HepG2 (cell line): ENCODE measurements around the gene NT5C3B. TPM values are rescaled to one million over a fixed set of nuclear protein-coding genes. Genes with fewer than 3 reads are reported as not detected.

Source experiments
- AFF4 ChIP-seq: sonication (generic); formaldehyde crosslinking; IDR thresholded peaks from 2 replicates; pipeline ENCODE4 v1.4.0; 2020; ENCODE audit warnings: missing genetic modification reagents
- ARNT2 ChIP-seq: sonication (generic); formaldehyde crosslinking; IDR thresholded peaks from 2 replicates; pipeline ENCODE4 v1.8.0; 2022; ENCODE audit warnings: mild to moderate bottlenecking, low read depth, missing genetic modification reagents, moderate library complexity
- ATF4 ChIP-seq, 2 experiments: fragments of 450-650 bp in 1 of 2; sonication (generic) in 1 of 2; formaldehyde crosslinking; IDR thresholded peaks; 2 replicates each; pipeline versions ENCODE4 v1.5.0 to v1.8.0; 2020 to 2022; ENCODE audit warnings: mild to moderate bottlenecking in 1 of 2, missing genetic modification reagents in 1 of 2
- CENPBD1 ChIP-seq: sonication (generic); formaldehyde crosslinking; IDR thresholded peaks from 2 replicates; pipeline ENCODE4 v1.8.0; 2022; ENCODE audit warnings: missing genetic modification reagents, low read depth, mild to moderate bottlenecking, borderline replicate concordance
- CERS6 ChIP-seq: sonication (generic); formaldehyde crosslinking; IDR thresholded peaks from 2 replicates; pipeline ENCODE4 v1.5.0; 2020; ENCODE audit warnings: missing genetic modification reagents
- ETV5 ChIP-seq: IDR thresholded peaks from 2 replicates; pipeline ENCODE4 v1.6.1; 2018; ENCODE audit warnings: missing biosample characterization, missing genetic modification reagents, inconsistent platforms, borderline replicate concordance
- EZH2 ChIP-seq: conservative IDR thresholded peaks from 2 replicates; pipeline ENCODE4 v1.6.1; 2012; ENCODE audit warnings: mild to moderate bottlenecking, low read depth, low read length, moderate library complexity
- MLLT10 ChIP-seq: sonication (generic); formaldehyde crosslinking; IDR thresholded peaks from 2 replicates; pipeline ENCODE4 v1.4.0; 2020; ENCODE audit warnings: missing genetic modification reagents
- TERF1 ChIP-seq: sonication (generic); formaldehyde crosslinking; IDR thresholded peaks from 2 replicates; pipeline ENCODE4 v1.8.0; 2022; ENCODE audit warnings: mild to moderate bottlenecking, missing genetic modification reagents, moderate library complexity
- ZFX ChIP-seq: sonication (generic); formaldehyde crosslinking; IDR thresholded peaks from 2 replicates; pipeline ENCODE4 v1.4.0; 2020; ENCODE audit warnings: mild to moderate bottlenecking, low read depth, missing genetic modification reagents, moderate library complexity
- ZNF275 ChIP-seq: sonication (generic); formaldehyde crosslinking; IDR thresholded peaks from 2 replicates; pipeline ENCODE4 v1.8.0; 2022; ENCODE audit warnings: missing genetic modification reagents, mild to moderate bottlenecking, inconsistent platforms, borderline replicate concordance
- ZNF589 ChIP-seq: sonication (generic); formaldehyde crosslinking; conservative IDR thresholded peaks from 2 replicates; pipeline ENCODE4 v1.8.0; 2022; ENCODE audit warnings: mild to moderate bottlenecking, moderate library complexity, missing genetic modification reagents
- ZNF737 ChIP-seq: sonication (generic); formaldehyde crosslinking; IDR thresholded peaks from 2 replicates; pipeline ENCODE4 v1.5.0; 2020; ENCODE audit warnings: missing genetic modification reagents, mild to moderate bottlenecking, borderline replicate concordance
- ZNF879 ChIP-seq: sonication (generic); formaldehyde crosslinking; IDR thresholded peaks from 2 replicates; pipeline ENCODE4 v1.8.1; 2023; ENCODE audit warnings: missing genetic modification reagents
- ZSCAN22 ChIP-seq: sonication (generic); formaldehyde crosslinking; IDR thresholded peaks from 2 replicates; pipeline ENCODE4 v1.4.0; 2020; ENCODE audit warnings: mild to moderate bottlenecking, missing genetic modification reagents
- polyA plus RNA-seq, 8 experiments: library from polyadenylated mRNA; depleted of rRNA in 3 of 8; stranded (reverse) in 7 of 8; unstranded in 1 of 8; fragments of >200 nt; fragmentation: Illumina TruSeq in 4 of 8; extraction: Trizol in 4 of 8; gene quantifications; 2 replicates each; pipeline versions ENCODE4 v1.2.1 to v1.2.3, GENCODE V29; 2011 to 2016; ENCODE audit warnings: low read depth in 4 of 8, missing spikeins in 1 of 8, mixed read lengths in 1 of 8; ENCODE audit not compliant: insufficient read depth in 1 of 8
- total RNA-seq, 5 experiments: library from RNA; depleted of rRNA; stranded (reverse); fragments of >200 nt; fragmentation: Illumina TruSeq; extraction: Trizol; gene quantifications; 2 replicates each; pipeline ENCODE4 v1.2.3, GENCODE V29; 2016; ENCODE audit warnings: low read depth in 1 of 5

NT5C3B gene
- total and polyA plus RNA-seq, 2 of the 13 experiments (the other 11 are each of a cell fraction or from before 2014, with no cell fraction given): 104 to 126 TPM

- TF ChIP-seq MLLT10 (CRISPR knock-in tag) (no peak), ZNF589 (CRISPR knock-in tag) (no peak; the same call in 1 of the 2 replicates), ZNF275 (CRISPR knock-in tag) (peak; percentile 74; the same call in 1 of the 2 replicates), ARNT2 (CRISPR knock-in tag) (peak; percentile 98), CERS6 (CRISPR knock-in tag) (peak; percentile 85; the same call in 1 of the 2 replicates), CENPBD1 (no peak), ZSCAN22 (CRISPR knock-in tag) (no peak), ZNF737 (CRISPR knock-in tag) (no peak), AFF4 (CRISPR knock-in tag) (no peak), ZNF879 (CRISPR knock-in tag) (no peak; the same call in none of the 2 replicates), ZFX (CRISPR knock-in tag) (peak; percentile 92), TERF1 (CRISPR knock-in tag) (peak; percentile 82; the same call in 1 of the 2 replicates), EZH2 (no peak), ATF4 (CRISPR knock-in tag; IDR thresholded peaks at IDR 0.05) (peak in 1 of 2 experiments; percentile 67; a peak in 2 of 4 replicates), ETV5 (CRISPR knock-in tag) (peak; percentile 3)
These were observed 24.3 kb downstream of the NT5C3B start, which contains the start of gene P3H4 (continued) for GRCh38 chr17:41811549-41812380.
